H54 (cell line): ENCODE data around the gene NEK5.
A peak's percentile ranks its signal among the peaks of the same experiment; 100 is the strongest.

Experiments used
- DNase-seq: peaks from one replicate; pipeline ENCODE4 v3.0.0; 2011; ENCODE audit warnings: low spot score, mixed read lengths; ENCODE audit not compliant: insufficient read length
- FAIRE-seq: peaks from 3 replicates; lab custom pipeline; 2011; peaks lifted over from hg19 to GRCh38; lab: Jason Lieb, UNC
- POLR2A ChIP-seq: IDR thresholded peaks from 2 replicates; pipeline ENCODE4 v1.6.1; 2011; ENCODE audit warnings: low read depth, mild to moderate bottlenecking, low read length

Gene NEK5

DNA sequence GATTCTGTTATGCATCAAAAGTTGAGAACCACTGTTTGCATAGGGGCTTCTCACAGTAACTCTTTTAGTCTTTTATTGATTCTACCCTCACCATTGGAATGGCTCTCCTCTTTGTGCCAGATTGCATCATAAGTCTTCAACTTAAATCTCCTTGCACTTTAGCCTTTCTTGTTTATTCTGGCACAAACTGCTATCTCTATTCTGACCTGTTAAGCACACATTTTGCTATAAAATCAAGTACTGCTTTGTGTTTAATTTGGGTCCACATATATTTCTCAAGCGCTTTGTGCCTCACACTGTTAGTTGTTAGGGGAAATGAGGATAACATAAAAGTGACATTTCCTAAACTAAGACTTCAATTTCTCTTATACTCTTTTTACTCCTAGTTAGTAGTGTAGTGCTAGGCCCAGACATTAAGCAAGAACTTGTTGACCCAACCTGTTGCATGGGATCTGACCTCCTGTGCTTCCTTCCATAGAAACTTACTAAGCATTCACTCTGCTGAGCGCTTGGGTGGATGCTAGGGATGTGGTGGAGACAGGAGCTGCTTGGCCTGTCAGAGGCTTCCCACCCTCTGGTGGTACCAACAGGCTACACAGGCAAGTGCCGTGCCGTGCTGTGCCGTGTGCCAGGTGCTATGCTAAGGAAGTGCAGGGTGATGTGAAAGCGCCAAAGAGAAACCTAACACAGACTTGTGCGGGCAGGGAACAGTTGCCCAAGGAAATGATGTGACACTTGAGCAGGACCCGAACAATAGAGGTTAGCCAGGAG is 103.2 kb downstream of the NEK5 start:
- TF ChIP-seq POLR2A = no peak
- DNase-seq = no peak
- FAIRE-seq = no peak

DNA sequence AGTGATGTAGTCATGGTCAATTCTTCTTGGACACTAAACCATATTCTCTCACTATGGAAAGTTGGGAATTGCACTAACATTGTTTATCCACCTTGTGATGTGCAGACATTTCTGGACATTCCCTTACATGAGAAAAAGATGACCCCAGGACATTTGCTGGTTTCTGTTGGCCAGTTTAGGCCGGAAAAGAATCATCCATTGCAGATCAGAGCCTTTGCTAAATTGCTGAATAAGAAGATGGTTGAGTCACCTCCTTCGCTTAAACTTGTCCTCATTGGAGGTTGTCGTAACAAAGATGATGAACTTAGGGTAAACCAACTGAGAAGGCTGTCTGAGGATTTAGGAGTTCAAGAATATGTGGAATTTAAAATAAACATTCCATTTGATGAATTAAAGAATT is 104.4 kb downstream of the NEK5 start, which contains the start of gene UTP14C:
Gene UTP14C, plus strand, starts transcription at position 211 of the 400 bp plus-strand sequence. CDS start 4,114 bp downstream, outside the sequence.
- DNase-seq (no peak), FAIRE-seq (no peak)
- TF ChIP-seq POLR2A = no peak

DNA sequence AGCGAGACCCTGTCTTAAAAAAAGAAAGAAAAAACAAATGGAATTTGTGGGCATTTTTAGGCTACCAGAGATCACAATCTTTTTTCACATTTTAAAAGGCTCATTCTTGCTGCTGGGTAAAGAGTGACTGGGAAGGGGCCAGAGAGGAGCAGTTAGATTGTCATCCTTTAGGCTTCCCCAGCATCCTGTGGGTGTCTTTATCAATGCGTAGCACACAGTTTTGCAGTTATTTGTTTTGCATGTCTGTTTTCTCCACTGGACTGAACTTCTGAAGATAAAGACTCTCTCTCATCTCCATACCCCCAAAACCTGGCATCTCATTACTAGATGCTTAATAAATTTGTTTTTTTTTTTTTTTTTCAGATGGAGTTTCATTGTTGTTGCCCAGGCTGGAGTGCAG is 106.5 kb downstream of the NEK5 start:
- FAIRE-seq (no peak), DNase-seq (no peak)
- TF ChIP-seq POLR2A = no peak

DNA sequence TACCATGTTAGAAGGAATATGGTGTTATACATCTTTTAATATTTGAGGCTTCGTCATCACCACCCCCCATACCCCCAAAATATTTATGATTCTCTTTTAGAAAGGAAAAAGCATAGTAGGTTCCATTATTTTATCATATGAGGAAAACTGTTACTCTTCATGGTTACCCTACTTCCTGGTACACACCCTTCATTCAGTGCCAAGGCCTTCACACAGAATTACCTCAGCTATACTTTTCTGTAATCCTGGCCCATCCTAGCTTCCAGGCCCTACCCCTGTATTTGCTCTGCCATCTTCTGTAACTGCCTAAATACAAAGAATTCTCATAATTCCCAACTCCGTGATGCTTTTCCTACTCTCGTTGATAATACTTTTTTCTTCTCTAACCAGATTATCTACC is 108.7 kb downstream of the NEK5 start:
- no peak for TF ChIP-seq POLR2A
- no peak for DNase-seq
- FAIRE-seq = no peak

DNA sequence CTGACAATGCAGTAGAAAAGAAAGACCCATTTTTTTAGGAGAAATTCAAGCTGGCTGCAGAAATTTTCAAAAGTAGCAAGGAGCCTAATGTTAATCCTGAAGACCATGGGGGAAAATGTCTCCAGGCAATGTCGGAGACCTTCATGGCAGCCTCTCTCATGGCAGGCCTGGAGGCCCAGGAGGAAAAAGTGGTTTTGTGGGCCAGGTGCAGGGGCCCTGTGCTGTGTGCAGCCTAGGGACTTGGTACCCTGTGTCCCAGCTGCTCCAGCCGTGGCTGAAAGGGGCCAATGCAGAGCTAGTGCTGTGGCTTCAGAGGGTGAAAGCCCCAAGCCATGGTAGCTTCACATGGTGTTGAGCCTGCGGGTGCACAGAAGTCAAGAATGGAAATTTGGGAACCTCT is 112.6 kb downstream of the NEK5 start:
- no peak for TF ChIP-seq POLR2A
- FAIRE-seq = no peak
- DNase-seq = no peak

DNA sequence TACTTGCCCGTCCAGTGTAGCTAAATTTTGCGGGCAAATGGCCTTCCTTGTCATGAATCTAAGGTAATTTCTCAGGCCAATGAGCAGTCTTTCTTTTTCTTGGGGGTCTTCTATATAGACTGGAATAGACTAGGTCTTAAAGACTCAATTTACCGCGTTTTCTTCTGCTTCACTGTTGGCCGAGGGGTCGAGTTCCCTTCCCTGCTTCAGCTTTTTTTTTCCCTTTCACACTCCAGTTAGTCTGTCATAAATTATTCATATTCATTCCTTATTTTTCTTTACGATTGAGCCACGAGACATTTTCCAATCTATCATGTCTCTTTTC is 116.4 kb downstream of the NEK5 start:
- DNase-seq = no peak
- no peak for TF ChIP-seq POLR2A
- no peak for FAIRE-seq

DNA sequence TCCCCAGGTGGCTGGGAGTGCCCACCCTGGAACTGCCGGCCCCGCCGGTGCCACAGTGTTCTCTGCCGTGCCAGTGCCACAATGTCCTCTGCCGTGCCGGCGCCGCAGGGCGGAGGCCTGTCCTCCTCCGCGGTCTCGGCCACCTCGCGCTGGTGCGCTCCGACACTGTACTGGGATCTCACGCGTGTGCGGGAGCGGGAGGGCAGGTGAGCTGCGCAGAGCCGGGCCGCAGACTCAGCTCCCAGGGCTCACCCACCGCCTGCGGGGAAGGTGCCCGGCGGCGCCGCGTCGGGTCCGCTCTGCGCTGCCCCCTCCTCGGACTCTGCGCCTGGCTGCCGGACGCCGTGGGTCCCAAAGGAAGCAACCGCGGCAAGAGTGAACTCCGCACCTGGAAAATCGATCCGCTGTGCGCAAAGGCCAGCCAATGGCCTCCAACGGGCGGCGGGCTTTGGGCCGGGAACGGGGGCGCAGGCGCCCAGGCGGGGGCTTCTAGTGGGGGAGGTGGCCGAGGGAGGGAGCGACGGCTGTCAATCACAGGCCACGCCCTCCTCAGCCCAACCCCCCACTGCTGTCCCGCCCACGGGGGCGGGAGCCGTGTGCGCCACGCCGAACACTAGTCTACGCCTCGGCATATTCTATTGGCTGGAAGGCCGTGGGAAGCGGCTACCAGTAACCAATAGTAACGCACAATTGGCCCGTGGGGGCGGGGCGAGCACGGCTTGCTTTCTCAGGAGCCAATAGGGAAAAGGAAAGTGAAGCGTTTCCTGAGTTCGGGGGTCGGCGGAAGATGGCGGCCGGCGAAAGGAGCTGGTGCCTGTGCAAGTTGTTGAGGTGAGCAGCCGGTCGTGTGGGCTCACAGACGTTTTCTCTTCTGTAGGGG is 117.0 kb downstream of the NEK5 start, which contains the start of gene ALG11:
Gene ALG11, plus strand, starts transcription at position 767 of the 880 bp plus-strand sequence. Its CDS starts 21 bp downstream, at position 788.
- peak; percentile 95 for FAIRE-seq
- TF ChIP-seq POLR2A = peak; percentile 77

DNA sequence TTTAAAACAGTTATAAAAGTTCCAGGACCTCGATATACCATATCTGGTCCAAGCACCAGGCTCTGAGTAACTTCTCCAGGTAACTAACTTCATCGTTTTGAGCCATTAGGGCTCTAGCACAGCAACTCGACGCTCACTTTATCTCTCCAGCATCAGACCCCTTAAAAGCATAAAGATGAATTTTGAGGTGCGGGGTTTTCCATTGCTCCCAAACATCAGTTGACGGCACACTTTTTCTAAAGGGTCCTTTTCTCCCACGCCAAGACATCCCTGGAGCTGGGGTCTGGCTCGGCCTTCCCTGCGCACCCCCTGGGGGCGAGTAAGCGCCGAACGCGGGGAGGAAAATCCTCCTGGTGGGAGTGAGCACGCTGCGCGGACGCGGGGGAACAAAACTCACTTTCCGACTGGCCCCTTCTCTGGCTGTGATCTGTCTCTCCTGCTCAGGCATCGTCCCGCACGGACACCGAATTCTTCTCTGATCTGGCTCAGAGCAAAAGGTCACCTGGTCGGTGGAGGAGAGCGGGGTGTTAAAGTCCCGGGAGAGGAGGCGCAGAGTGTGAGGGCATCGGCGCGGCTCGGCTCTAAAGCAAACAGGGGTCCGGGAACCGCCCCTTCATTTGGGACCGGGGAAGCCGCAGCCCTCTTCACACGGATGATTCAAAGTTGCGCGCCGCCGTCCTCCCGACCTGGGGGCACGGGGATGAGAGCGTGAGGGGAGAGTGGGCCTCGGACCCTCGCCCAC is 117.8 kb downstream of the NEK5 start, which contains the start of gene ATP7B:
Gene ATP7B, minus strand, starts transcription at position 561 of the 742 bp plus-strand sequence. Its CDS starts 113 bp downstream, at position 448.
- no peak for TF ChIP-seq POLR2A
- DNase-seq (peak; percentile 13), FAIRE-seq (no peak)

More for the DNA sequence above, 117.0 kb downstream of the NEK5 start, which contains the start of gene ALG11:
- peak; percentile 84 for DNase-seq

DNA sequence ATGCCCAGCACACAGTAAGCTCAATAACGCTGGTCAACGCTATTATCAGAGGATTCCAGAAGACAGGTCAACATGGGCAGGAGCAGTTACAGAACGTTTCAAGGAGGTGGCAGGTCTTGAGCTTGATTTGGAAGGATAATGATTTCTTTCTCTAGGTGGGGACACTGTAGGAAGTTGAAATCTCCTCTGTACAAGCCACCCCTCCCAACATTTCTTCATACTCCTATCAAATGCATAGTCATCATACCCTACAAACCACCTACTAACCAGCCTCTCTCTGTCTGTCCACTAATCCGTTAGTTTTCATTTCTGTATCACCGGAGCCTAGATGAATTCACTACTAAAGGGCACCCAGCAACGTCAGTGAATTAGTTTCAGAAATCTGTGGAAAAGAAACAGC is 118.9 kb downstream of the NEK5 start:
- DNase-seq (no peak), FAIRE-seq (no peak)
- no peak for TF ChIP-seq POLR2A

DNA sequence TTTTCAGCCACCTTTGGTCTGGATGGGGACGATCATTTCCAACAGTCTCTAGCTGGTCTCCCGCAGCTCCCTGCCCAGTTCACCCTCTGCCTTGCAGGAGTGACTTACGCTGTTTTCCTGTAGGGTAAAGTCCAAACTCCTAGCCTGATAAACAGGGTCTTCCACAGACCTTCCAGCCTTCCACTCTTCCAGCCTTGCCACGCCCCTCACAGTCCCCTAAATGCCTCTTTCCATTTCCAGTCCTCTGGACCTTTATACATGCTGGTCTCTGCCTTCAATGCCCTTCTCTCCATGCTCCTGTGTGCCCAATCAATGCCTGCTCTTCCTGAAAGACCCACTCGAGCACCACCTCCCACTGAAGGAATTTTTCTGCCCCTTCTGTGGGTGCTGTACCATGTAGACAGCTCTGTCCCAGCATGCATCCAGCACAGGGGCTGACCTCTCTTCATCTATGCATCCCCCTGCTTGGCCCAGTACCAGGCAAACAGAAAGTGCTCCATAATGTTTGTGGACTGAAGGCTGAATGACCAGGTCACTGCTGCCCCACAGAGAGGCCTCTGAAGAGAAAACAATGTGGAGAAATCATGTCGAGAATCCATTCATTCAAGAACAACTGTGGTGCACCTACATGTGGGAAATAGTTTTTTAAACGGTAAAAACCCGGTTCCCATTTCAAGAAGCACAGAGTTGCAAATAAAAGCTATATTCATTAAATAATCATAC is 122.2 kb downstream of the NEK5 start:
- TF ChIP-seq POLR2A = no peak
- DNase-seq (no peak), FAIRE-seq (no peak)

DNA sequence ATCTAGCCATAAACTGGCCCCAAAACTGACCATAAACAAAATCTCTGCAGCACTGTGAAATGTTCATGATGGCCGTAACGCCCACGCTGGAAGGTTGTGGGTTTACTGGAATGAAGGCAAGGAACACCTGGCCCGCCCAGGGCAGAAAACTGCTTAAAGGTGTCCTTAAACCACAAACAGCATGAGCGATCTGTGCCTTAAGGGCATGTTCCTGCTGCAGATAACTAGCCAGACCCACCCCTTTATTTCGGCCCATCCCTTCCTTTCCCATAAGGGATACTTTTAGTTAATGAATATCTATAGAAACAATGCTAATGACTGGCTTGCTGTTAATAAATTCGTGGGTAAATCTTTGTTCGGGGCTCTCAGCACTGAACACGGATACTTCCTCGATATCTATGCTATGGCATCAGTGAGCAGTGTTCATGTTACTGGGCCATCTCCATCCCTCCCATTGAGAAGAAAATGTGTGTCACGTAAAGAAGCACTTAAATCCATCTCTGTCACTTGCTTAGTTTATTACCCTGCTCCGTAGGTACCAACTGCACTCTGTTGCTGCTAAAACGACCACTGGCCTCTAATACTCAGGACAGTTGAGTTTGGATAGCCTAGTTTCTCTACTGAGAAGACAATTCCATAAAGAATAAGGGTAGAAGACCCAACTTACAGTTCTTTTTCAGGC is 122.9 kb downstream of the NEK5 start:
- DNase-seq (no peak), FAIRE-seq (no peak)
- no peak for TF ChIP-seq POLR2A

DNA sequence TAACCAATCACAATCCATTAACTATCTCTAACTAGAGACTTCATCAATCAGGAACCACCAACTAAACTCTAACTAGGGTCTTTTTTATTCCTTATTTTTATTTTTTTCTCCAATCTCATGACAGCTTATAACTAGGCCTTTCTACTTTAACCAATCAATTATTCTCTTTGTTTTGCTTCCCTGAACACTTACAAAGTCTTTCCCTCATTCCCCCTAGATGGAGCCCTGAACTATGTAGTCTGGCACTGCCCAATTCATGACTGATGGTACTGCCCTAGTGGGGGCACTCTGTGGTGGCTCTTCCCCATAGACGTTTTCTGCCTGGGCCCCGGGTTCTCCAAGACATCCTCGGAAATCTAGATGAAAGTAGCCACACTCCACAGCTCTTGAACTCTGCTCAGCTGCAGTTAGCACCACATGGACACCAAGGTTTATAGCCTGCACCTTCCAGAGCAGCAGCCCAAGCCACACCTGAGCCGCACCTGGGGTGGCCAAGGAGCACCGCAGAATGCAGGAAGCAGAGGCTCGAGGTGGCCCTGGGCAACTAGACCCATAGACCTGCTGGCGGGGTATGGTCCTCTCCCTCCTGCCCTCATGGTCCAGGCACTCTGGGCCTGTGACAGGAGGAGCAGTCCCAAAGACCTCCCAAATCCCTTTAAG is 124.2 kb downstream of the NEK5 start:
- no peak for DNase-seq
- FAIRE-seq = no peak
- TF ChIP-seq POLR2A = no peak
